ENCODE data around the gene DND1.
"Not testable (repeated sequence)": the region's sequence is repeated elsewhere in the genome, so short reads cannot be mapped to it uniquely, and the experiment has no call there.

DND1 gene

GRCh38 chr5:140673187-140673976, at the start of gene DND1:
Gene DND1 (minus strand): TSS chr5:140673576. CDS start chr5:140673542, 34 bp downstream.
- no peak for DNase-seq

DNA sequence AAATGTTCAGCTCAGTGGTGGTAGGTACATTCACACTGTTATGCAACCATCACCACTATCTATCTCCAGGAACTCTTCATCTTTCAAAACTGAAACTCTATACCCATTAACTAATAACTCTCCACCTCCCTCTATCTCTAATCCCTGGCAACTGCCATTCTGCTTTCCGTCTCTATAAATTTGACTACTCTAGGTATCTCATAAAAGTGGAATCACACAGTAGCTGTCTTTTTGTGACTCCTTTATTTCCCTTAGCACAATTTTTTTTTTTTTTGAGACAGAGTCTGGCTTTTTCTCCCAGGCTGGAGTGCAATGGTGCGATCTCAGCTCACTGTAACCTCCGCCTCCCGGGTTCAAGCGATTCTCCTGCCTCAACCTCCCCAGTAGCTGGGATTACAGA, 48.0 kb upstream of the DND1 start:
- DNase-seq, result not testable (repeated sequence)

GRCh38 chr5:140720738-140721137, 47.4 kb upstream of the DND1 start:
- DNase-seq, result not testable (repeated sequence)

- DNase-seq, result no peak
Measured at GRCh38 chr5:140718266-140718592, 44.9 kb upstream of the DND1 start.

- not testable (repeated sequence) for DNase-seq
Measured at GRCh38 chr5:140716238-140716637, 42.9 kb upstream of the DND1 start.

GRCh38 chr5:140713562-140714094, 40.3 kb upstream of the DND1 start:
- DNase-seq, result no peak

GRCh38 chr5:140711794-140712193, 38.4 kb upstream of the DND1 start:
- no peak for DNase-seq

DNA sequence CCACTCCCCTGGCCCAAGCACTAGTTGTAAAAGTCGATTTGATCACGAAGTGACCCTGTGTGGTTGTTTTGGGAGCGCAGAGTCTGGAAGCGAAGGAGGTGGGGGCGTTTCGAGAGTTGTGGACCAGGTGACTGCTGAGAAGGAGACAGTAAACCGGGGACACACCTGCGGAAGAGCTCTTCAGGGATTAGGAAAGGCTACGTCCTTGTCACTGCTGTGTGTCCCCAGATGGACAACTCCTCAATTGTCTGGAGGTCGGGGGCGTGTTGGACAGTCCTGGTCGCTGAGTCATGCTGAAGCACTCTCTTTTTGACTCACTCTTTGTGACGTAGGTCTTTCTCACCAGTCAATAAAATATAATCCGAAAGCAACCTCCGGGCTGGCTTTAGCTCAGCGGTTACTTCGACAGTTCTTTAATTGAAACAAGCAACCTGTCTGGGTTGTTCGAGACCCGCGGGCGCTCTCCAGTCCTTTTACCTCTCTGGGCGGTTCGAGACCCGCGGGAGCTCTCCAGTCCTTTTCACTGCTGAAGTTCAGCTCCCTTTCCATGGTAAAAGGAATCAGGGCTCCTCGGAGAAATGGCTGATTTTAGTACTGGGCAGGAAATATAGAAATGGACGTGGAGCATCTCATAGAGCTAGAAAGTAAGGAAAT, 37.6 kb upstream of the DND1 start:
- DNase-seq, result peak in 2 of 3 experiments; percentile 83 to 95

DNA sequence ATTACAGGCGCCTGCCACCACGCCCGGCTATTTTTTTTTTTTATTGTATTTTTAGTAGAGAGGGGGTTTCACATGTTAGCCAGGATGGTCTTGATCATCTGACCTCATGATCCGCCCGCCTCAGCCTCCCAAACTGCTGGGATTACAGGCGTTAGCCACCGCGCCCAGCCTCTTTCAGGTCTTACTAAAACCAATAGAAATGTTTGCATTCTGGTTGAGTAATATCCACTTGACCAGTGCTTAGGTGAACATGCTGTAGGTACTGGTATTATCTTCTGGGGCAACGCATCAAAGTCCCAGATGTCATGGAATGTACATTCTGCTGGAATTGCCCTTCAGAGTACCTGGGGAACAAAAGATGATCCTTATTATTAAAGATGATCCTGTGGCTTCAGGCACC, 35.4 kb upstream of the DND1 start:
- DNase-seq, result not testable (repeated sequence)

- no peak for DNase-seq
Measured at GRCh38 chr5:140707812-140708211, 34.4 kb upstream of the DND1 start.

- peak; percentile 87 to 97 (median 95) for DNase-seq
Measured at GRCh38 chr5:140700177-140701144, 27.1 kb upstream of the DND1 start, which contains the start of gene ZMAT2. Gene ZMAT2 (plus strand): TSS chr5:140700447. CDS start chr5:140700461, 14 bp downstream.

DNA sequence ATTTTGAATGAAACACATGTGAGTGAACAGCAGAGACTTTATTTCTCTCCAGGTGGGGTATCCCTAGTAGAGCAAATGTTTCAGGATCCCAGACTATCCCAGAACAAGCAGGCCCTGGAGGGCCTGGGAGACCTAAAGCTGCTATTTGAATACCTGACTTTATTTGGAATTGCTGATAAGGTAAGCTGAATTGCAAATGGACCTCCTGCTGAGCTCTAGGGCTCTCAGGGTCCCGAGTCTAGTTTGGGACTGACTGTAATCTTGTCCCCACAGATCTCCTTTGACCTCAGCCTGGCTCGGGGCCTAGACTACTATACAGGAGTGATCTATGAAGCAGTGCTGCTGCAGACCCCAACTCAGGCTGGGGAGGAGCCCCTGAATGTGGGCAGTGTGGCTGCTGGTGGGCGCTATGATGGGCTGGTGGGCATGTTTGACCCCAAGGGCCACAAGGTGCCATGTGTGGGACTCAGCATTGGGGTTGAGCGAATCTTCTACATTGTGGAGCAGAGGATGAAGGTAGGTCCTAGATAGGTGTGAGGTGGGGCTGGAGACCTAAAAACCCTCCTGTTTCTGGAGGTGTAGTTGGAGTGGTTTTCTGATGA, 23.6 kb upstream of the DND1 start:
- DNase-seq, result no peak

GRCh38 chr5:140694276-140694675, 20.9 kb upstream of the DND1 start:
- DNase-seq, result no peak

- DNase-seq, result peak; percentile 80 to 92 (median 90)
Measured at GRCh38 chr5:140690941-140691924, 17.9 kb upstream of the DND1 start, which contains the start of the genes HARS1 and HARS2. Gene HARS1 (minus strand): TSS chr5:140691370. CDS start chr5:140691304, 66 bp downstream. Gene HARS2 (plus strand): TSS chr5:140691455. CDS start chr5:140691649, 194 bp downstream.

- no peak for DNase-seq
Measured at GRCh38 chr5:140690376-140690932, 17.1 kb upstream of the DND1 start.

DNA sequence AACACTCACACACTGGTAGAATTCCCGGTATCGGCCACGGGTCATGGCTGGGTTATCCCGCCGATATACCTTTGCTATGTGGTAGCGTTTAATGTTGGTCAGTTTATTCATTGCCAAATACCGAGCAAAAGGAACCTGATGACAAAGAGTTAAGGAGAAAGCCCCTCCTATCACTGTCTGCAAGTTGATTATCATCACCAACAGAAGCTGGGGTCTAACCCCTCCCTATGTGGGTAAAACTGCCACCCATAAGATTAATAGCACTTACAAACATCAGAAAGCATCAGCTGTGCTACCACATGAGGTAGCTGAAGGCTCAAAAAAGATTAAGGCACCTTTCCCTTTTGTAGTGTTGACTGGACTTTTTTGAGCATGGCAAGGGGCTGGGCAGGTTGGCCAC, 5.6 kb upstream of the DND1 start:
- no peak for DNase-seq

DNA sequence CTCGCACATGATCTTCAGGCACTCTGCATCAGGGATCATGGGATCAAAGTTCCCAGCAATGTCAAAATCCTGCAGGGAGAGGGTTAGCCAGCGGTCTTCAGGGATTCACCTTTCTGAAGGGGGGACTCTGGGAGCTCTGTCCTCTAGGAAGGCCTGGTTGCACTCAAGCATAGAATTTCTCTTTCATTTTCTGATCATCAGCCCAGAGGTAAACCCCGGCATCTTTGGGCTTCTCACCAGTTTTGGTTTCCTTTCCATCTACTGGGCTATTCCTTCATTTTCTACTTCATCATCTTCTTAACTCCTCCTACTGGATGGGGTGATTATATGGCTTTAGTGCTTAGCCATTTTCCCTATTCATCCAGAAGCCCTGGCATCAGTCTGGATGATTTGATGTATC, 4.6 kb upstream of the DND1 start:
- no peak for DNase-seq

GRCh38 chr5:140674629-140675028, 1.3 kb upstream of the DND1 start:
- DNase-seq, result no peak

GRCh38 chr5:140674211-140674610, 835 bp upstream of the DND1 start:
- no peak for DNase-seq

DNA sequence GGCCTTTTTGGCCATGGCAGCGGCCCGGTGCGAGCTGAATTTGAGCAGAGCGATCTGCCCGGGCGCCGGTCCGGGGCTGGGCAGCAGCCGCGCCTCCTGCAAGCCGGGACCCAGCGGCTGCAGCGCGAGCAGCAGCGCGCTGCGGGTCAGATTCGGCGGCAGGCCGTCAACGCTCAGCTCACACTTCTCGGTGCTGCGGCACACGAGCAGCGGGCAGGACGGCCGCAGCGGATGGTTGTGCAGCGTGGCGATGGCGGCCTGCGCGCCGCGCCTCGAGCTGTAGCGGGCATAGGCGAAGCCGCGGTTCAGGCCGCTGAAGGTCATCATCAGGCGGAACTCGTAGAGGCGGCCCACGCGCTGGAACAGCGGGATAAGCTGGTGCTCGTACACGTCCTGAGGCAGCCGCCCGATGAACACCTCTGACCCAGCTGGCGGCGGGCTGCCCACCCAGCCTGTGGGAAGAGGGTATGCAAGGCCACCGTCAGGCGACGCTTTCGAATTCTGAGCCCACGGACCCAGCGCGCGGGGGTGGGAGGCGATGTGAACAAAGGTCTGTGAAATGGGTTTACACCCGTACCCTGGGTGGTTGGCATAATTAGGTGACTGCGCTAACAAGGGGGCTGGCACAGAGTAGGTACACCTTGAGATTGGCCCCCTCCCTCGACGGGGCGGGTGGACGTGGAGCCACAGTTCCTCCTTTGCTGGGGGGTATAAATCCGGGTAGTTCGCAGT, 755 bp downstream of the DND1 start:
- peak in 1 of 3 experiments; percentile 0 for DNase-seq
